A549 (cell line): ENCODE data around the gene SOX2. TPM values are rescaled to one million over a fixed set of nuclear protein-coding genes. Genes with fewer than 3 reads are reported as not detected.

Experiments used
- ATAC-seq, 2 experiments: fragments of 200-7000 bp in 1 of 2; fragments of >200 bp in 1 of 2; cut with Nextera tagmentation in 1 of 2; cut with Tn5 transposase in 1 of 2; 3 replicates each; pipeline versions ENCODE4 v1.8.0 to v1.9.1; 2018 to 2020; ENCODE audit warnings: mild to moderate bottlenecking in 1 of 2, moderate library complexity in 1 of 2
- CTCF ChIA-PET: fragments of 300-600 bp; sonication (Branson Sonifier 250); formaldehyde crosslinking; extraction: SDS; loops from one replicate; lab custom pipeline; 2021; ENCODE audit warnings: antibody characterized with exemption, inconsistent platforms; lab: Yijun Ruan, JAX
- POLR2A ChIA-PET: fragments of 350-600 bp; formaldehyde crosslinking; extraction: SDS; loops from one replicate; lab custom pipeline; 2021; ENCODE audit warnings: antibody characterized with exemption, inconsistent platforms; lab: Yijun Ruan, JAX
- DNase-seq, 2 experiments: peaks; one replicate each; pipeline versions ENCODE4 v3.0.0 to v3.0.0-alpha.2; 2011 to 2016; ENCODE audit warnings: low read depth in 1 of 2, low spot score in 1 of 2
- FAIRE-seq: peaks from 2 replicates; lab custom pipeline; 2011; peaks lifted over from hg19 to GRCh38; lab: Jason Lieb, UNC
- H3K27ac ChIP-seq, 2 experiments: fragments of >200 bp; sonication (Bioruptor Twin); formaldehyde crosslinking; 3 replicates each; pipeline ENCODE4 v1.5.1; 2016 to 2017
- H3K4me1 ChIP-seq: fragments of >200 bp; sonication (Bioruptor Twin); formaldehyde crosslinking; 3 replicates; pipeline ENCODE4 v1.6.1; 2016
- H3K4me2 ChIP-seq: fragments of >200 bp; sonication (Bioruptor Twin); formaldehyde crosslinking; 3 replicates; pipeline ENCODE4 v1.6.1; 2016
- H3K4me3 ChIP-seq: fragments of >200 bp; sonication (Bioruptor Twin); formaldehyde crosslinking; 3 replicates; pipeline ENCODE4 v1.5.1; 2016
- H3K9me3 ChIP-seq: fragments of >200 bp; sonication (Bioruptor Twin); formaldehyde crosslinking; 3 replicates; pipeline ENCODE4 v1.6.1; 2016
- CBX2 ChIP-seq: fragments of 200-600 bp; sonication (generic); IDR thresholded peaks from 2 replicates; pipeline ENCODE4 v1.6.1; 2016; ENCODE audit warnings: low read depth, mild to moderate bottlenecking, borderline replicate concordance
- EP300 ChIP-seq, 2 experiments: fragments of >200 bp; sonication (Bioruptor Twin); formaldehyde crosslinking; IDR thresholded peaks; 2 replicates in 1 of 2; 3 replicates in 1 of 2; pipeline ENCODE4 v1.6.1; 2016 to 2017
- FOSL2 ChIP-seq, 2 experiments: fragments of 450-650 bp in 1 of 2; fragments of >200 bp in 1 of 2; sonication (Bioruptor Twin) in 1 of 2; formaldehyde crosslinking; IDR thresholded peaks; 2 replicates each; pipeline versions ENCODE4 v1.5.0 to v1.6.1; 2016 to 2020; ENCODE audit warnings: mild to moderate bottlenecking in 1 of 2, moderate library complexity in 1 of 2
- GATA3 ChIP-seq: IDR thresholded peaks from 2 replicates; pipeline ENCODE4 v1.6.1; 2012; ENCODE audit warnings: borderline replicate concordance
- HDAC2 ChIP-seq: fragments of 200-600 bp; sonication (generic); IDR thresholded peaks from 2 replicates; pipeline ENCODE4 v1.6.1; 2016
- HEYL ChIP-seq: fragments of 250-450 bp; sonication (Bioruptor Pico); IDR thresholded peaks from 2 replicates; pipeline ENCODE4 v1.8.0; 2021; ENCODE audit warnings: mild to moderate bottlenecking, moderate library complexity
- HOXA7 ChIP-seq: fragments of 250-450 bp; sonication (Bioruptor Pico); IDR thresholded peaks from 2 replicates; pipeline ENCODE4 v1.5.0; 2020; ENCODE audit warnings: mild to moderate bottlenecking, moderate library complexity
- JUN ChIP-seq, 2 experiments: fragments of >200 bp; sonication (Bioruptor Twin); formaldehyde crosslinking; IDR thresholded peaks; 2 replicates in 1 of 2; 3 replicates in 1 of 2; pipeline ENCODE4 v1.6.1; 2016 to 2017
- KDM5A ChIP-seq: fragments of 200-600 bp; sonication (generic); IDR thresholded peaks from 2 replicates; pipeline ENCODE4 v1.6.1; 2016; ENCODE audit warnings: antibody characterized with exemption, mild to moderate bottlenecking
- MAFK ChIP-seq: fragments of 450-650 bp; IDR thresholded peaks from 2 replicates; pipeline ENCODE4 v1.6.1; 2014; ENCODE audit not compliant: partially characterized antibody
- NFE2L2 ChIP-seq: fragments of 150-350 bp; conservative IDR thresholded peaks from 2 replicates; pipeline ENCODE4 v1.6.1; 2014; ENCODE audit warnings: low read length
- POLR2AphosphoS2 ChIP-seq: conservative IDR thresholded peaks from 2 replicates; pipeline ENCODE4 v1.6.1; 2012; ENCODE audit warnings: low read length, improper control_type of control experiment, inconsistent platforms
- RARB ChIP-seq: fragments of 250-450 bp; sonication (Bioruptor Pico); IDR thresholded peaks from 2 replicates; pipeline ENCODE4 v1.8.0; 2021; ENCODE audit warnings: mild to moderate bottlenecking, moderate library complexity
- ZFP36 ChIP-seq: fragments of 450-650 bp; IDR thresholded peaks from 2 replicates; pipeline ENCODE4 v1.6.1; 2014; ENCODE audit warnings: borderline replicate concordance; ENCODE audit not compliant: partially characterized antibody
- ZSCAN20 ChIP-seq: fragments of 250-450 bp; sonication (Bioruptor Pico); IDR thresholded peaks from 2 replicates; pipeline ENCODE4 v1.8.0; 2022; ENCODE audit warnings: mild to moderate bottlenecking, moderate library complexity
- WGBS: methylation state at CpG from one replicate; pipeline ENCODE4 v1.1.6; 2017; ENCODE audit errors: missing lambda C conversion rate; 5-methylcytosine and 5-hydroxymethylcytosine counted together
- polyA plus RNA-seq, 4 experiments: library from polyadenylated mRNA; depleted of rRNA in 3 of 4; stranded (reverse); fragments of >200 nt; fragmentation: RNase III in 1 of 4; extraction: RNeasy Plus Mini Kit Qiagen cat#74134 plus additional on column Dnase treatment in 1 of 4; gene quantifications; 2 replicates in 3 of 4; 3 replicates in 1 of 4; pipeline ENCODE4 v1.2.3, GENCODE V29; 2011 to 2017
- TF ChIP-seq, protein P1 (sequence below): fragments of 150-350 bp; IDR thresholded peaks from 2 replicates; pipeline ENCODE4 v1.6.1; 2014; ENCODE audit warnings: low read depth, mild to moderate bottlenecking, low read length
- TF ChIP-seq, protein P2 (sequence below): IDR thresholded peaks from 2 replicates; pipeline ENCODE4 v1.6.1; 2012
- TF ChIP-seq, protein P3 (sequence below): fragments of 450-650 bp; IDR thresholded peaks from 2 replicates; pipeline ENCODE4 v1.6.1; 2014; ENCODE audit warnings: antibody characterized with exemption
- TF ChIP-seq, protein P4 (sequence below): fragments of >200 bp; sonication (Bioruptor Twin); formaldehyde crosslinking; IDR thresholded peaks from 3 replicates; pipeline ENCODE4 v1.6.1; 2016
- TF ChIP-seq, protein P5 (sequence below): fragments of >200 bp; sonication (Bioruptor Twin); formaldehyde crosslinking; IDR thresholded peaks from 2 replicates; pipeline ENCODE4 v1.6.1; 2016
- TF ChIP-seq, protein P6 (sequence below): IDR thresholded peaks from 2 replicates; pipeline ENCODE4 v1.6.1; 2012
- TF ChIP-seq, protein P7 (sequence below): IDR thresholded peaks from 2 replicates; pipeline ENCODE4 v1.6.1; 2012; ENCODE audit warnings: low read depth, borderline replicate concordance
- TF ChIP-seq, protein P8 (sequence below): fragments of 200-600 bp; sonication (generic); IDR thresholded peaks from 2 replicates; pipeline ENCODE4 v1.6.1; 2016; ENCODE audit warnings: antibody characterized with exemption, mild to moderate bottlenecking, moderate library complexity

The SOX2 gene
- polyA plus RNA-seq, 2 of the 4 experiments (the other 2 are of a cell fraction): 2.2 to 3.4 TPM

DNA sequence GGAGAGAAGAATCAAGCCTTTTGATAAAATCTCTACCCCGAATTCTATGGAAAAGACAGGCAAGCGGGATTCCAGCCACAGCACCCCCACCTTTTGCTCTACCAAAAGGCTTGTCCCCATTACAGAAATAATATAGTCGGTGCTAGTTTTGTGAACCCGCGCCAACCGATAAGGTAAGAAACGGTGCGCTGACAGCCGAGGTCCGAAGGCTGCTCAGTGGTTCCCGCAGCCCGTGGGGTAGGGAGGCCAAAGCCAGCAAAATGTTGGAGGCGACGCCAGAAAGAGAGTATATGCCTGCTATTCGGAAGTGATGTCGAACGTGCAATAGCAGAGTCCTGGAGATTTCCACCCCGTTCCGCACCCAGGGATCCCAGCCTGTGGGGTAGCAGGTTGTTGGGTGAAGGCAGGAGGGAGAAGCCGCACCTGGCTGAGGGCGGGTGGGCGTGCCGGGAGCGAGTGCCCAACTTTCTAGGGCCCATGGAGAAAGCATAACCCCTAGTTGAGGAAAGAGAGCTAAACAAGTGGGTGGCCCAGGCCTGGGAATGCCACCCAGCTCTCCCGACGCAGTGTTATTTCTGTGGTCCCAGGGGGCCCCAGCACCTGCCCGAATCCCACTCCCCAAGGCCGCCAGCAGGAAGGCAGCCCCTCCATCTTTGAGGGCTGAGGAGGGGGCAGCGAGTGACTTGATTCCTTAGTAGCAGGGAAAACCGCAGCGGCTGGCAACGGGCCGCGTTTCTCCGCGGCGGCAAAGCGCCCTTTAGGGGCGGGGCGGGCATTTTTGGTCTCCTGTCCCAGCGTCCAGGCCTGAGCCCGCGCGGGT lies 7.9 kb upstream of the SOX2 start:
- no peak for ATAC-seq
- WGBS: 89% methylated on average over 32 of the region's 44 CpGs
- H3K4me2 ChIP-seq: no peak overlapping the region
- DNase-seq: no peak
- no peak for FAIRE-seq
- H3K9me3 ChIP-seq: no peaks in the 10 kb centered on the region
- H3K4me1 ChIP-seq: peaks cover 10% of the 10 kb centered on the region; the same call in 2 of the 3 replicates
- CTCF ChIA-PET: no interaction called here
- no peak overlapping the region for H3K27ac ChIP-seq
- H3K4me3 ChIP-seq: no peak overlapping the region
- TF ChIP-seq, protein P1, sequence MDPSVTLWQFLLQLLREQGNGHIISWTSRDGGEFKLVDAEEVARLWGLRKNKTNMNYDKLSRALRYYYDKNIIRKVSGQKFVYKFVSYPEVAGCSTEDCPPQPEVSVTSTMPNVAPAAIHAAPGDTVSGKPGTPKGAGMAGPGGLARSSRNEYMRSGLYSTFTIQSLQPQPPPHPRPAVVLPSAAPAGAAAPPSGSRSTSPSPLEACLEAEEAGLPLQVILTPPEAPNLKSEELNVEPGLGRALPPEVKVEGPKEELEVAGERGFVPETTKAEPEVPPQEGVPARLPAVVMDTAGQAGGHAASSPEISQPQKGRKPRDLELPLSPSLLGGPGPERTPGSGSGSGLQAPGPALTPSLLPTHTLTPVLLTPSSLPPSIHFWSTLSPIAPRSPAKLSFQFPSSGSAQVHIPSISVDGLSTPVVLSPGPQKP: no peak
- no peak for TF ChIP-seq FOSL2 (IDR thresholded peaks at IDR 0.05)
- TF ChIP-seq FOSL2 (CRISPR knock-in tag; IDR thresholded peaks at IDR 0.05): no peak
- TF ChIP-seq NFE2L2: no peak
- TF ChIP-seq, protein P2, sequence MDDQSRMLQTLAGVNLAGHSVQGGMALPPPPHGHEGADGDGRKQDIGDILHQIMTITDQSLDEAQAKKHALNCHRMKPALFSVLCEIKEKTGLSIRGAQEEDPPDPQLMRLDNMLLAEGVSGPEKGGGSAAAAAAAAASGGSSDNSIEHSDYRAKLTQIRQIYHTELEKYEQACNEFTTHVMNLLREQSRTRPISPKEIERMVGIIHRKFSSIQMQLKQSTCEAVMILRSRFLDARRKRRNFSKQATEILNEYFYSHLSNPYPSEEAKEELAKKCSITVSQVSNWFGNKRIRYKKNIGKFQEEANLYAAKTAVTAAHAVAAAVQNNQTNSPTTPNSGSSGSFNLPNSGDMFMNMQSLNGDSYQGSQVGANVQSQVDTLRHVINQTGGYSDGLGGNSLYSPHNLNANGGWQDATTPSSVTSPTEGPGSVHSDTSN: no peak
- no peak for TF ChIP-seq ZFP36
- TF ChIP-seq, protein P3, sequence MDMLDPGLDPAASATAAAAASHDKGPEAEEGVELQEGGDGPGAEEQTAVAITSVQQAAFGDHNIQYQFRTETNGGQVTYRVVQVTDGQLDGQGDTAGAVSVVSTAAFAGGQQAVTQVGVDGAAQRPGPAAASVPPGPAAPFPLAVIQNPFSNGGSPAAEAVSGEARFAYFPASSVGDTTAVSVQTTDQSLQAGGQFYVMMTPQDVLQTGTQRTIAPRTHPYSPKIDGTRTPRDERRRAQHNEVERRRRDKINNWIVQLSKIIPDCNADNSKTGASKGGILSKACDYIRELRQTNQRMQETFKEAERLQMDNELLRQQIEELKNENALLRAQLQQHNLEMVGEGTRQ: no peak
- no peak for TF ChIP-seq MAFK
- TF ChIP-seq, protein P4, sequence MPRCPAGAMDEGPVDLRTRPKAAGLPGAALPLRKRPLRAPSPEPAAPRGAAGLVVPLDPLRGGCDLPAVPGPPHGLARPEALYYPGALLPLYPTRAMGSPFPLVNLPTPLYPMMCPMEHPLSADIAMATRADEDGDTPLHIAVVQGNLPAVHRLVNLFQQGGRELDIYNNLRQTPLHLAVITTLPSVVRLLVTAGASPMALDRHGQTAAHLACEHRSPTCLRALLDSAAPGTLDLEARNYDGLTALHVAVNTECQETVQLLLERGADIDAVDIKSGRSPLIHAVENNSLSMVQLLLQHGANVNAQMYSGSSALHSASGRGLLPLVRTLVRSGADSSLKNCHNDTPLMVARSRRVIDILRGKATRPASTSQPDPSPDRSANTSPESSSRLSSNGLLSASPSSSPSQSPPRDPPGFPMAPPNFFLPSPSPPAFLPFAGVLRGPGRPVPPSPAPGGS: no peak
- no peak for TF ChIP-seq HOXA7 (CRISPR knock-in tag)
- TF ChIP-seq CBX2: no peak
- TF ChIP-seq HDAC2: no peak
- TF ChIP-seq KDM5A: no peak
- POLR2A ChIA-PET: no interaction called here

DNA sequence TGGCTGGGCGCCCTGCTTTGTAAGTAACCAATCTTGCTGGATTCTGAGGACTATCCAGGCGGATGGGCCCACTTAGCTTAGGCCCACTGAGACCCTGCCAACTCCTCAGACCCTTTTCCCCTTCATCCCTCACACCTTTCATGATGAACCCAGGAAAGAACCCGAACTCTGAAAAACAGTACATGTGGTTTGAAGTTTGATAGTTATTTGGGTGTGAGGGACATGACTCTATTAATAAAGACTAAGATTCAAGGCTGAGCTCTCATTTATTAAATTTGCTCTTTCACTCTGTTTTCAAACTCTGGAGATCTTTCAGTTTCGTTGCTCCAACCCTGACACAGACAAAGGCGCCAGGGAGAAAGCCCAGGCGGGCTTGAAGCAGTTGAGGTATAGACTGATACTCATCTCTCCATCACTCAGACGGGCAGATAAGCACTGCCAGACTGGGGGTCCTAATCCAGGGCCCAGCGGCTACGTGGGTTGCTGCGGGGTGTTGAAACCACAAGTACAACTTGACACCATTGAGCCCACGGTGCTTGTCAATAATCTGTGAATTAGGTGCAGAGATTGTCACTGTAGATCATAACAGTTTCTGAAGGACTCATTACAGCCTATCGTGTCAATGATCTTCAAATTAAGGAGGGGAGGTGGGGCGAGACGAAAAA lies 7.2 kb upstream of the SOX2 start:
- Histone ChIP-seq H3K4me1 (peaks cover 9% of the 10 kb centered on the region; the same call in 2 of the 3 replicates), H3K4me3 (no peak overlapping the region), H3K27ac (no peak overlapping the region), H3K4me2 (no peak overlapping the region), H3K9me3 (no peaks in the 10 kb centered on the region)
- DNase-seq (no peak), ATAC-seq (no peak), FAIRE-seq (no peak)
- 79% methylated on average over 13 of the region's 14 CpGs for WGBS
- POLR2A ChIA-PET: no interaction called here
- CTCF ChIA-PET: no interaction called here
- TF ChIP-seq, protein P5, sequence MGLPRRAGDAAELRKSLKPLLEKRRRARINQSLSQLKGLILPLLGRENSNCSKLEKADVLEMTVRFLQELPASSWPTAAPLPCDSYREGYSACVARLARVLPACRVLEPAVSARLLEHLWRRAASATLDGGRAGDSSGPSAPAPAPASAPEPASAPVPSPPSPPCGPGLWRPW: no peak
- no peak for TF ChIP-seq HEYL (CRISPR knock-in tag)
- TF ChIP-seq JUN (IDR thresholded peaks at IDR 0.05): no peak
- TF ChIP-seq HDAC2: no peak
- TF ChIP-seq, protein P6, sequence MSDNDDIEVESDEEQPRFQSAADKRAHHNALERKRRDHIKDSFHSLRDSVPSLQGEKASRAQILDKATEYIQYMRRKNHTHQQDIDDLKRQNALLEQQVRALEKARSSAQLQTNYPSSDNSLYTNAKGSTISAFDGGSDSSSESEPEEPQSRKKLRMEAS: no peak
- TF ChIP-seq RARB: no peak
- no peak for TF ChIP-seq EP300 (IDR thresholded peaks at IDR 0.05)
- TF ChIP-seq, protein P7, sequence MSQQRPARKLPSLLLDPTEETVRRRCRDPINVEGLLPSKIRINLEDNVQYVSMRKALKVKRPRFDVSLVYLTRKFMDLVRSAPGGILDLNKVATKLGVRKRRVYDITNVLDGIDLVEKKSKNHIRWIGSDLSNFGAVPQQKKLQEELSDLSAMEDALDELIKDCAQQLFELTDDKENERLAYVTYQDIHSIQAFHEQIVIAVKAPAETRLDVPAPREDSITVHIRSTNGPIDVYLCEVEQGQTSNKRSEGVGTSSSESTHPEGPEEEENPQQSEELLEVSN: no peak
- no peak for TF ChIP-seq POLR2AphosphoS2
- TF ChIP-seq, protein P8, sequence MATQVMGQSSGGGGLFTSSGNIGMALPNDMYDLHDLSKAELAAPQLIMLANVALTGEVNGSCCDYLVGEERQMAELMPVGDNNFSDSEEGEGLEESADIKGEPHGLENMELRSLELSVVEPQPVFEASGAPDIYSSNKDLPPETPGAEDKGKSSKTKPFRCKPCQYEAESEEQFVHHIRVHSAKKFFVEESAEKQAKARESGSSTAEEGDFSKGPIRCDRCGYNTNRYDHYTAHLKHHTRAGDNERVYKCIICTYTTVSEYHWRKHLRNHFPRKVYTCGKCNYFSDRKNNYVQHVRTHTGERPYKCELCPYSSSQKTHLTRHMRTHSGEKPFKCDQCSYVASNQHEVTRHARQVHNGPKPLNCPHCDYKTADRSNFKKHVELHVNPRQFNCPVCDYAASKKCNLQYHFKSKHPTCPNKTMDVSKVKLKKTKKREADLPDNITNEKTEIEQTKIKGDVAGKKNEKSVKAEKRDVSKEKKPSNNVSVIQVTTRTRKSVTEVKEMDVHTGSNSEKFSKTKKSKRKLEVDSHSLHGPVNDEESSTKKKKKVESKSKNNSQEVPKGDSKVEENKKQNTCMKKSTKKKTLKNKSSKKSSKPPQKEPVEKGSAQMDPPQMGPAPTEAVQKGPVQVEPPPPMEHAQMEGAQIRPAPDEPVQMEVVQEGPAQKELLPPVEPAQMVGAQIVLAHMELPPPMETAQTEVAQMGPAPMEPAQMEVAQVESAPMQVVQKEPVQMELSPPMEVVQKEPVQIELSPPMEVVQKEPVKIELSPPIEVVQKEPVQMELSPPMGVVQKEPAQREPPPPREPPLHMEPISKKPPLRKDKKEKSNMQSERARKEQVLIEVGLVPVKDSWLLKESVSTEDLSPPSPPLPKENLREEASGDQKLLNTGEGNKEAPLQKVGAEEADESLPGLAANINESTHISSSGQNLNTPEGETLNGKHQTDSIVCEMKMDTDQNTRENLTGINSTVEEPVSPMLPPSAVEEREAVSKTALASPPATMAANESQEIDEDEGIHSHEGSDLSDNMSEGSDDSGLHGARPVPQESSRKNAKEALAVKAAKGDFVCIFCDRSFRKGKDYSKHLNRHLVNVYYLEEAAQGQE: no peak
- TF ChIP-seq GATA3: no peak
- no peak for TF ChIP-seq ZSCAN20 (CRISPR knock-in tag)
